PFSK-1 (cell line): ENCODE measurements around the gene KIAA2012.

Experiments
- SIN3A ChIP-seq: IDR thresholded peaks from 2 replicates; pipeline ENCODE4 v1.6.1; 2012; ENCODE audit warnings: mild to moderate bottlenecking, low read length, moderate library complexity, borderline replicate concordance; ENCODE audit not compliant: insufficient read depth
- TAF1 ChIP-seq: IDR thresholded peaks from 2 replicates; pipeline ENCODE4 v1.6.1; 2012; ENCODE audit warnings: low read length, control low read depth, borderline replicate concordance; ENCODE audit not compliant: insufficient read depth

GRCh38 chr2:202165208-202165607 lies 92.2 kb downstream of the KIAA2012 start:
- TF ChIP-seq SIN3A (no peak), TAF1 (no peak)
